Caco-2 (cell line): ENCODE data around the gene KMT2C. TPM values are rescaled to one million over a fixed set of nuclear protein-coding genes. Genes with fewer than 3 reads are reported as not detected.

Experiments used
- BruUV-seq: library from RNA; stranded (reverse); fragments of 400-500 nt; replicated peaks from 2 replicates; lab custom pipeline; 2021; lab: Mats Ljungman, UMichigan
- CTCF ChIA-PET: fragments of 300-600 bp; sonication (Branson Sonifier 250); formaldehyde crosslinking; loops from one replicate; lab custom pipeline; 2022; ENCODE audit warnings: antibody characterized with exemption; lab: Charles Lee
- POLR2A ChIA-PET: fragments of 300-600 bp; sonication (Branson Sonifier 250); formaldehyde crosslinking; loops from one replicate; lab custom pipeline; 2022; ENCODE audit warnings: antibody characterized with exemption; lab: Charles Lee
- DNase-seq, 2 experiments: peaks; one replicate each; pipeline versions ENCODE4 v3.0.0 to v3.0.0-alpha.2; 2020 to 2022
- H3K27me3 ChIP-seq: replicated peaks from 2 replicates; pipeline ENCODE4 v1.6.0; 2011; ENCODE audit warnings: low read length; ENCODE audit not compliant: control insufficient read depth, insufficient read depth
- H3K36me3 ChIP-seq: 2 replicates; pipeline ENCODE4 v1.5.1; 2011; ENCODE audit warnings: low read length; ENCODE audit not compliant: control insufficient read depth, insufficient read depth
- H3K4me1 ChIP-seq: fragments of 250-450 bp; sonication (Bioruptor Pico); 2 replicates; pipeline ENCODE4 v1.5.1; 2020; ENCODE audit warnings: mild to moderate bottlenecking
- H3K4me3 ChIP-seq: 2 replicates; pipeline ENCODE4 v1.5.1; 2011; ENCODE audit warnings: low read depth, mild to moderate bottlenecking, control low read depth, low read length
- H3K9me3 ChIP-seq: fragments of 250-450 bp; sonication (Bioruptor Pico); 2 replicates; pipeline ENCODE4 v1.5.1; 2020; ENCODE audit warnings: mild to moderate bottlenecking, moderate library complexity
- H3K27ac Mint-ChIP-seq: one replicate; pipeline ENCODE4 v1.8.0; 2022; ENCODE audit warnings: mixed read lengths; ENCODE audit not compliant: unreplicated experiment
- H3K27me3 Mint-ChIP-seq: one replicate; pipeline ENCODE4 v1.8.0; 2022; ENCODE audit warnings: mixed read lengths; ENCODE audit not compliant: insufficient read depth, unreplicated experiment
- H3K36me3 Mint-ChIP-seq: one replicate; pipeline ENCODE4 v1.8.0; 2022; ENCODE audit warnings: mild to moderate bottlenecking, mixed read lengths; ENCODE audit not compliant: insufficient read depth, unreplicated experiment
- H3K4me1 Mint-ChIP-seq: one replicate; pipeline ENCODE4 v1.8.0; 2022; ENCODE audit warnings: low read depth, mixed read lengths; ENCODE audit not compliant: unreplicated experiment
- H3K4me3 Mint-ChIP-seq: one replicate; pipeline ENCODE4 v1.8.0; 2022; ENCODE audit warnings: mild to moderate bottlenecking, moderate library complexity, mixed read lengths; ENCODE audit not compliant: unreplicated experiment
- H3K9me3 Mint-ChIP-seq: one replicate; pipeline ENCODE4 v1.8.0; 2022; ENCODE audit warnings: mixed read lengths; ENCODE audit not compliant: unreplicated experiment
- CTCF ChIP-seq, 2 experiments: fragments of 200-600 bp in 1 of 2; IDR thresholded peaks; 1 replicate in 1 of 2; 2 replicates in 1 of 2; pipeline versions ENCODE4 v1.5.1 to v1.8.0; 2011 to 2022; ENCODE audit warnings: antibody characterized with exemption in 1 of 2, control low read depth in 1 of 2, inconsistent platforms in 1 of 2, low read depth in 1 of 2, low read length in 1 of 2, mild to moderate bottlenecking in 1 of 2, moderate library complexity in 1 of 2; ENCODE audit not compliant: insufficient read depth in 1 of 2, severe bottlenecking in 1 of 2, unreplicated experiment in 1 of 2
- intact Hi-C: fragments of 100-400 bp; cut with micrococcal nuclease; formaldehyde crosslinking; loops from one replicate; pipeline ENCODE4 v1.10.0; 2022; ENCODE audit not compliant: unreplicated experiment
- total RNA-seq: library from RNA; stranded (reverse); gene quantifications from 2 replicates; pipeline ENCODE4 v1.2.3, GENCODE V29; 2022

Gene KMT2C
- total RNA-seq, 1 experiment from 2014 or later, result 59.5 TPM

GRCh38 chr7:152329469-152329868 is 106.3 kb downstream of the KMT2C start:
- BruUV-seq, result no TSS peak
- Mint-ChIP-seq H3K9me3 (no peaks in the 10 kb centered on the region), H3K27ac (no peak overlapping the region), H3K27me3 (no peaks in the 10 kb centered on the region), H3K36me3 (peaks cover 29% of the 10 kb centered on the region), H3K4me1 (no peaks in the 10 kb centered on the region), H3K4me3 (no peak overlapping the region)
- no peak for TF ChIP-seq CTCF (IDR thresholded peaks at IDR 0.05; ENCODE audit: insufficient read depth in 1 of 2, low read depth in 1 of 2, low read length in 1 of 2, severe bottlenecking in 1 of 2, unreplicated experiment in 1 of 2)
- Histone ChIP-seq H3K4me1 (no peaks in the 10 kb centered on the region), H3K9me3 (no peaks in the 10 kb centered on the region), H3K4me3 (no peak overlapping the region), H3K36me3 (no peaks in the 10 kb centered on the region), H3K27me3 (no peaks in the 10 kb centered on the region)
- CTCF ChIA-PET, result no interaction called here
- intact Hi-C loops, result no loop called here
- DNase-seq, result no peak
- POLR2A ChIA-PET, result no interaction called here

GRCh38 chr7:152328234-152328633 is 107.6 kb downstream of the KMT2C start:
- POLR2A ChIA-PET, result no interaction called here
- Mint-ChIP-seq H3K9me3 (no peaks in the 10 kb centered on the region), H3K27me3 (no peaks in the 10 kb centered on the region), H3K4me1 (no peaks in the 10 kb centered on the region), H3K27ac (no peak overlapping the region), H3K36me3 (peaks cover 29% of the 10 kb centered on the region), H3K4me3 (no peak overlapping the region)
- Histone ChIP-seq H3K9me3 (no peaks in the 10 kb centered on the region), H3K4me1 (no peaks in the 10 kb centered on the region), H3K27me3 (no peaks in the 10 kb centered on the region), H3K4me3 (no peak overlapping the region), H3K36me3 (no peaks in the 10 kb centered on the region)
- intact Hi-C loops, result no loop called here
- DNase-seq, result no peak
- no TSS peak for BruUV-seq
- CTCF ChIA-PET, result no interaction called here
- TF ChIP-seq CTCF (IDR thresholded peaks at IDR 0.05; ENCODE audit: insufficient read depth in 1 of 2, low read depth in 1 of 2, low read length in 1 of 2, severe bottlenecking in 1 of 2, unreplicated experiment in 1 of 2), result no peak

- Mint-ChIP-seq H3K4me1 (peaks cover 6% of the 10 kb centered on the region), H3K27me3 (no peaks in the 10 kb centered on the region), H3K27ac (no peak overlapping the region), H3K4me3 (no peak overlapping the region), H3K9me3 (no peaks in the 10 kb centered on the region), H3K36me3 (peaks cover 23% of the 10 kb centered on the region)
- no TSS peak for BruUV-seq
- intact Hi-C loops, result no loop called here
- CTCF ChIA-PET, result interaction anchor here (0.5 kb wide), 1 partner anchor 13 kb away, joined by 3 read pairs; no protein-coding TSS in a partner anchor
- Histone ChIP-seq H3K36me3 (no peaks in the 10 kb centered on the region), H3K9me3 (peaks cover 3% of the 10 kb centered on the region; the same call in 1 of the 2 replicates), H3K4me1 (no peaks in the 10 kb centered on the region), H3K4me3 (no peak overlapping the region), H3K27me3 (no peaks in the 10 kb centered on the region)
- no peak for DNase-seq
- no peak for TF ChIP-seq CTCF (IDR thresholded peaks at IDR 0.05; ENCODE audit: insufficient read depth in 1 of 2, low read depth in 1 of 2, low read length in 1 of 2, severe bottlenecking in 1 of 2, unreplicated experiment in 1 of 2)
- POLR2A ChIA-PET, result interaction anchor here (0.5 kb wide), 1 partner anchor 11 kb away, joined by 3 read pairs; no protein-coding TSS in a partner anchor
Observed at GRCh38 chr7:152315845-152316244, 120.0 kb downstream of the KMT2C start.
